ENCODE results near the gene SRP72.
"Not testable (repeated sequence)": the region's sequence is repeated elsewhere in the genome, so short reads cannot be mapped to it uniquely, and the experiment has no call there.

SRP72 gene

GRCh38 chr4:56467284-56468096, at the start of gene SRP72:
SRP72 (plus strand) TSS chr4:56467617; CDS start chr4:56467636, 19 bp downstream.
- peak; percentile 79 for DNase-seq

GRCh38 chr4:56424176-56424575, 43.2 kb upstream of the SRP72 start:
- DNase-seq: no peak

GRCh38 chr4:56424697-56425514, 42.5 kb upstream of the SRP72 start:
- peak; percentile 10 for DNase-seq

GRCh38 chr4:56425518-56425917, 41.9 kb upstream of the SRP72 start:
- no peak for DNase-seq

- no peak for DNase-seq
Observed at GRCh38 chr4:56426273-56426672, 41.1 kb upstream of the SRP72 start.

GRCh38 chr4:56427179-56427578, 40.2 kb upstream of the SRP72 start:
- no peak for DNase-seq

GRCh38 chr4:56430203-56430602, 37.2 kb upstream of the SRP72 start:
- DNase-seq: no peak

GRCh38 chr4:56433280-56433679, 34.1 kb upstream of the SRP72 start:
- no peak for DNase-seq

- DNase-seq: peak; percentile 29
Observed at GRCh38 chr4:56434599-56435139, 32.7 kb upstream of the SRP72 start.

GRCh38 chr4:56435140-56435926, 32.1 kb upstream of the SRP72 start, which contains the start of gene PPAT:
PPAT (minus strand) TSS chr4:56435615; CDS start chr4:56435477, 138 bp downstream.
- DNase-seq: peak; percentile 96

- no peak for DNase-seq
Observed at GRCh38 chr4:56438766-56439165, 28.7 kb upstream of the SRP72 start.

GRCh38 chr4:56440983-56441382, 26.4 kb upstream of the SRP72 start:
- DNase-seq: no peak

- DNase-seq: no peak
Observed at GRCh38 chr4:56444719-56445118, 22.7 kb upstream of the SRP72 start.

GRCh38 chr4:56445699-56446098, 21.7 kb upstream of the SRP72 start:
- DNase-seq: no peak

GRCh38 chr4:56448301-56448700, 19.1 kb upstream of the SRP72 start:
- DNase-seq: no peak

- DNase-seq: not testable (repeated sequence)
Observed at GRCh38 chr4:56449475-56449874, 17.9 kb upstream of the SRP72 start.

- DNase-seq: no peak
Observed at GRCh38 chr4:56450342-56450741, 17.1 kb upstream of the SRP72 start.

GRCh38 chr4:56460085-56460484, 7.3 kb upstream of the SRP72 start:
- no peak for DNase-seq

GRCh38 chr4:56462157-56462556, 5.3 kb upstream of the SRP72 start:
- DNase-seq: no peak

GRCh38 chr4:56463711-56464110, 3.7 kb upstream of the SRP72 start:
- DNase-seq: peak; percentile 57

GRCh38 chr4:56464581-56464980, 2.8 kb upstream of the SRP72 start:
- DNase-seq: no peak

GRCh38 chr4:56465599-56466295, 1.7 kb upstream of the SRP72 start:
- peak; percentile 49 for DNase-seq

Measured in MV-4-11 (cell line).